HG02943 (cell line): ENCODE data around the gene UBL4A.

Experiments used
- ATAC-seq: cut with Tn5 transposase; IDR thresholded peaks from one replicate; pipeline ENCODE4 v1.9.1; 2021; ENCODE audit warnings: mild to moderate bottlenecking, low read depth, moderate library complexity; ENCODE audit not compliant: unreplicated experiment

UBL4A gene

GRCh38 chrX:154466036-154466435, 20.4 kb downstream of the UBL4A start:
- no peak for ATAC-seq

GRCh38 chrX:154465601-154466000, 20.8 kb downstream of the UBL4A start:
- no peak for ATAC-seq

GRCh38 chrX:154464806-154465365, 21.5 kb downstream of the UBL4A start:
- no peak for ATAC-seq

GRCh38 chrX:154463611-154464220, 22.7 kb downstream of the UBL4A start:
- ATAC-seq, result no peak

GRCh38 chrX:154462396-154462795, 24.0 kb downstream of the UBL4A start:
- no peak for ATAC-seq

- ATAC-seq, result no peak
Measured at GRCh38 chrX:154460326-154460725, 26.1 kb downstream of the UBL4A start.

GRCh38 chrX:154459832-154460231, 26.6 kb downstream of the UBL4A start:
- ATAC-seq, result no peak

- no peak for ATAC-seq
Measured at GRCh38 chrX:154458954-154459778, 27.2 kb downstream of the UBL4A start.

GRCh38 chrX:154458116-154458953, 28.1 kb downstream of the UBL4A start, which contains the start of gene PLXNA3:
Gene PLXNA3, plus strand, starts transcription at chrX:154458281. Its CDS starts 1,903 bp downstream, at chrX:154460184.
- no peak for ATAC-seq

- no peak for ATAC-seq
Measured at GRCh38 chrX:154457491-154458115, 28.8 kb downstream of the UBL4A start.

- no peak for ATAC-seq
Measured at GRCh38 chrX:154452823-154453222, 33.6 kb downstream of the UBL4A start.

- ATAC-seq, result no peak
Measured at GRCh38 chrX:154450312-154450711, 36.1 kb downstream of the UBL4A start.

GRCh38 chrX:154449618-154450017, 36.8 kb downstream of the UBL4A start:
- no peak for ATAC-seq

GRCh38 chrX:154448484-154448883, 37.9 kb downstream of the UBL4A start:
- no peak for ATAC-seq

GRCh38 chrX:154446430-154446829, 40.0 kb downstream of the UBL4A start:
- no peak for ATAC-seq

GRCh38 chrX:154445776-154446175, 40.6 kb downstream of the UBL4A start:
- ATAC-seq, result no peak

GRCh38 chrX:154444755-154445246, 41.6 kb downstream of the UBL4A start:
- ATAC-seq, result no peak

- no peak for ATAC-seq
Measured at GRCh38 chrX:154443992-154444754, 42.2 kb downstream of the UBL4A start, which contains the start of gene FAM50A. Gene FAM50A, plus strand, starts transcription at chrX:154444141. Its CDS starts 95 bp downstream, at chrX:154444236.

- no peak for ATAC-seq
Measured at GRCh38 chrX:154443479-154443910, 42.9 kb downstream of the UBL4A start.
